Measurements from ENCODE around the gene TTI1. TPM values are rescaled to one million over a fixed set of nuclear protein-coding genes. Genes with fewer than 3 reads are reported as not detected.

The TTI1 gene
- total and polyA plus RNA-seq, 9 donors = 9.3 to 19.7 (median 16.3) TPM

DNA sequence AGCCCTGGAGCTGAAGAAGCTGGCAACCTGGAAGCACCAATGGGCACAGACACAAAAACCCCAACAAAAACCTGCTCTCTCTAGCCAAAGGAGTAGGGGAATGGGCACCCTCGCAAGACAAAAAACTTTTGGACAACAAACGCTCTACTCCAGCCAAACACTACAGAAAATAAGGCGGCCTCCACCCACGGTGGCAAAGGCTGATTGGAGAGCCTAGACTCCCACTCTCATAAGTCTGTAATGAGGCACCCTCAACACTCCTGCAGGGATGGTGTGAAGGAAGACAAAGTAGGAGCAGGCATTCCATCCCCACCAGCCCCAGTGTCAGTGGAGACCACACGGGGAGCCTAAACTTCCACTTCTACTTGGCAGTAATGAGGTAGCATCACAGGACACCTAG lies 8.8 kb downstream of the TTI1 start:
- no peak for TF ChIP-seq EP300 (IDR thresholded peaks at IDR 0.05)
- TF ChIP-seq, protein P1, sequence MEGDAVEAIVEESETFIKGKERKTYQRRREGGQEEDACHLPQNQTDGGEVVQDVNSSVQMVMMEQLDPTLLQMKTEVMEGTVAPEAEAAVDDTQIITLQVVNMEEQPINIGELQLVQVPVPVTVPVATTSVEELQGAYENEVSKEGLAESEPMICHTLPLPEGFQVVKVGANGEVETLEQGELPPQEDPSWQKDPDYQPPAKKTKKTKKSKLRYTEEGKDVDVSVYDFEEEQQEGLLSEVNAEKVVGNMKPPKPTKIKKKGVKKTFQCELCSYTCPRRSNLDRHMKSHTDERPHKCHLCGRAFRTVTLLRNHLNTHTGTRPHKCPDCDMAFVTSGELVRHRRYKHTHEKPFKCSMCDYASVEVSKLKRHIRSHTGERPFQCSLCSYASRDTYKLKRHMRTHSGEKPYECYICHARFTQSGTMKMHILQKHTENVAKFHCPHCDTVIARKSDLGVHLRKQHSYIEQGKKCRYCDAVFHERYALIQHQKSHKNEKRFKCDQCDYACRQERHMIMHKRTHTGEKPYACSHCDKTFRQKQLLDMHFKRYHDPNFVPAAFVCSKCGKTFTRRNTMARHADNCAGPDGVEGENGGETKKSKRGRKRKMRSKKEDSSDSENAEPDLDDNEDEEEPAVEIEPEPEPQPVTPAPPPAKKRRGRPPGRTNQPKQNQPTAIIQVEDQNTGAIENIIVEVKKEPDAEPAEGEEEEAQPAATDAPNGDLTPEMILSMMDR (IDR thresholded peaks at IDR 0.05) = no peak
- TF ChIP-seq POLR2A (IDR thresholded peaks at IDR 0.05) = no peak
- H3K27me3 ChIP-seq = no peaks in the 10 kb centered on the region

GRCh38 chr20:38023181-38024001 lies 9.9 kb downstream of the TTI1 start:
- WGBS, 3 donors = 29 to 61% (median 43%) methylated on average over 5 of the region's 5 CpGs
- no peak overlapping the region for H3K27ac ChIP-seq
- TF ChIP-seq EP300 (IDR thresholded peaks at IDR 0.05) = no peak
- TF ChIP-seq, protein P1 (IDR thresholded peaks at IDR 0.05) = no peak
- no peak for TF ChIP-seq POLR2A (IDR thresholded peaks at IDR 0.05)

More for the DNA sequence above, 8.8 kb downstream of the TTI1 start:
- no peak for DNase-seq
- H3K36me3 ChIP-seq = no peaks in the 10 kb centered on the region
- 25 to 63% (median 34%) methylated on average over 5 of the region's 5 CpGs for WGBS, 3 donors
- H3K4me1 ChIP-seq (ENCODE audit: insufficient read depth) = no peaks in the 10 kb centered on the region
- no peaks in the 10 kb centered on the region for H3K9me3 ChIP-seq
- intact Hi-C loops (cut with DNase I) = no loop called here
- H3K27ac ChIP-seq = no peak overlapping the region
- no peak overlapping the region for H3K4me3 ChIP-seq

DNA sequence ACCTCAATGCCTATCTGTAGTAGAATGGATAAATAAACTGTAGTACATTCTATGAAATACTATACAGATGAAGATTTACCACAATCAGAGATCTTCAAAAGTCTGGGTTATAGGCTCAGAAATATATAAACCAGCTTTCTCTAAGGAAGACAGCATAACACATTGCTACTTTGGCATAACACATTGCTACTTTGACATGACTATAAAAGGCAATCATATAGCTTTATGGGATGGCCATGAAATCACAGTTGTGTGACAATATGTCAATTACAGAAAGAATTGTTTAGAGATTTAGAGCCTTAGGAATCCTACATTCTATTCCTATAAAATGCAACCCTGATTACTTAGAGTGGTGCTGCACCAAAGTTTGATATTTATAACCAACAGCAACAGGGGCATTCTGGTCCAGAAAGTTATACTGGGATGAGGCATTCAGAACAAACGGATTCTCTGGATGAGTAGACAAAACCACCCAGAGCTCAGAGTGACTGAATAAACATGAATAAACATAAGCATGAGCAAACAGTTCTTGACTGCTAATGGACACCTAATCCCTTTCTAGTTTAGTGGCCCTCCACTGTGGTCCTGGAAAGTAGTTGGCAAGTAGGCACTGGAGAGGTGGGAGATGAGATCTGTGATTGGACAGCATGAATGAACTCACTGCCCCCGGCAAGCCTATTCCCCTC lies 12.0 kb downstream of the TTI1 start:
- DNase-seq = no peak
- H3K9me3 ChIP-seq = no peaks in the 10 kb centered on the region
- no peak overlapping the region for H3K4me3 ChIP-seq
- no peak overlapping the region for H3K27ac ChIP-seq
- H3K36me3 ChIP-seq = no peaks in the 10 kb centered on the region
- intact Hi-C loops (cut with DNase I) = no loop called here
- TF ChIP-seq EP300 (IDR thresholded peaks at IDR 0.05) (no peak), POLR2A (IDR thresholded peaks at IDR 0.05) (no peak)
- TF ChIP-seq, protein P1 (IDR thresholded peaks at IDR 0.05) = no peak
- H3K4me1 ChIP-seq (ENCODE audit: insufficient read depth) = no peaks in the 10 kb centered on the region
- no peaks in the 10 kb centered on the region for H3K27me3 ChIP-seq
- WGBS, 3 donors = 87 to 91% (median 88%) methylated on average over 2 of the region's 2 CpGs

More at GRCh38 chr20:38023181-38024001, 9.9 kb downstream of the TTI1 start:
- no peak for DNase-seq
- H3K9me3 ChIP-seq = no peaks in the 10 kb centered on the region
- no peaks in the 10 kb centered on the region for H3K36me3 ChIP-seq
- no peak overlapping the region for H3K4me3 ChIP-seq
- H3K4me1 ChIP-seq (ENCODE audit: insufficient read depth) = no peaks in the 10 kb centered on the region
- intact Hi-C loops (cut with DNase I) = no loop called here
- no peaks in the 10 kb centered on the region for H3K27me3 ChIP-seq

DNA sequence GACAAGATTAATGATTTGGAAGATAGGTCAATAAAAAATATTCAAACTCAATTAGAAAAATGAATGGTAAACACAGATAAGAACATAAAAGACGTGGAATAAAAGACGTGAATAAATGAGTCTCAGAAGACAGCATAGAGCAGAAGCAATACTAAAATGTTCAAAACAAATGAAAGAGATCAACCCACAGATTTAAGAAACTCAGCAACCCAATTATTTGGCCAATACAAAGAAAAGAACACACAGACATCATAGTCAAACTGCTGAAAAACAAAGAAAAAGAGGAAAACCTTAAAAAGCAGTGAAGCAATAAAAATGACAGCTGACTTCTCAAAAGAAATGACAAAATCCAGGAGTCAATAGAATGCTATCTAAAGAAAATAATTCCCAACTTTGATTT lies 14.9 kb downstream of the TTI1 start:
- Histone ChIP-seq H3K36me3 (no peaks in the 10 kb centered on the region), H3K27me3 (no peaks in the 10 kb centered on the region), H3K4me3 (no peak overlapping the region), H3K4me1 (ENCODE audit: insufficient read depth) (peaks cover under 1% of the 10 kb centered on the region), H3K9me3 (no peaks in the 10 kb centered on the region), H3K27ac (no peak overlapping the region)
- intact Hi-C loops (cut with DNase I) = no loop called here
- TF ChIP-seq, protein P1 (IDR thresholded peaks at IDR 0.05) = no peak
- no peak for TF ChIP-seq EP300 (IDR thresholded peaks at IDR 0.05)
- TF ChIP-seq POLR2A (IDR thresholded peaks at IDR 0.05) = no peak
- DNase-seq = no peak
- 95 to 99% (median 97%) methylated on average over 2 of the region's 2 CpGs for WGBS, 3 donors

Measured in ovary (tissue), 9 donors.